GM21423 (cell line): Measurements from ENCODE around the gene PLCB1.
A peak's percentile ranks its signal among the peaks of the same experiment; 100 is the strongest.

Source experiments
- ATAC-seq: cut with Tn5 transposase; IDR thresholded peaks from one replicate; pipeline ENCODE4 v1.9.1; 2021; ENCODE audit warnings: mild to moderate bottlenecking, moderate library complexity; ENCODE audit not compliant: unreplicated experiment

The PLCB1 gene

GRCh38 chr20:8129211-8129976 lies 2.7 kb upstream of the PLCB1 start:
- no peak for ATAC-seq

GRCh38 chr20:8130840-8131526 lies 1.1 kb upstream of the PLCB1 start:
- no peak for ATAC-seq

GRCh38 chr20:8132484-8133309 lies 631 bp downstream of the PLCB1 start:
- no peak for ATAC-seq

- no peak for ATAC-seq
These were observed 1.3 kb downstream of the PLCB1 start for GRCh38 chr20:8133310-8133768.

GRCh38 chr20:8133851-8134451 lies 1.9 kb downstream of the PLCB1 start:
- no peak for ATAC-seq

GRCh38 chr20:8139899-8140298 lies 7.8 kb downstream of the PLCB1 start:
- ATAC-seq: no peak

- no peak for ATAC-seq
These were observed 11.4 kb downstream of the PLCB1 start for GRCh38 chr20:8143474-8143873.

GRCh38 chr20:8144282-8145245 lies 12.5 kb downstream of the PLCB1 start:
- no peak for ATAC-seq

GRCh38 chr20:8145246-8146168 lies 13.4 kb downstream of the PLCB1 start:
- ATAC-seq: no peak

- no peak for ATAC-seq
These were observed 15.4 kb downstream of the PLCB1 start for GRCh38 chr20:8147476-8147875.

- ATAC-seq: no peak
These were observed 16.4 kb downstream of the PLCB1 start for GRCh38 chr20:8148501-8148900.

GRCh38 chr20:8150591-8150990 lies 18.5 kb downstream of the PLCB1 start:
- no peak for ATAC-seq

- ATAC-seq: no peak
These were observed 19.3 kb downstream of the PLCB1 start for GRCh38 chr20:8151372-8151771.

- no peak for ATAC-seq
These were observed 20.1 kb downstream of the PLCB1 start for GRCh38 chr20:8152183-8152582.

- no peak for ATAC-seq
These were observed 20.8 kb downstream of the PLCB1 start for GRCh38 chr20:8152847-8153246.

GRCh38 chr20:8153281-8153908 lies 21.3 kb downstream of the PLCB1 start:
- ATAC-seq: peak; percentile 71

- no peak for ATAC-seq
These were observed 22.6 kb downstream of the PLCB1 start for GRCh38 chr20:8154638-8155037.

- ATAC-seq: no peak
These were observed 23.2 kb downstream of the PLCB1 start for GRCh38 chr20:8155229-8155628.
